Measurements from ENCODE around the gene POU2AF1. TPM values are rescaled to one million over a fixed set of nuclear protein-coding genes. Genes with fewer than 3 reads are reported as not detected.

POU2AF1 gene, protein sequence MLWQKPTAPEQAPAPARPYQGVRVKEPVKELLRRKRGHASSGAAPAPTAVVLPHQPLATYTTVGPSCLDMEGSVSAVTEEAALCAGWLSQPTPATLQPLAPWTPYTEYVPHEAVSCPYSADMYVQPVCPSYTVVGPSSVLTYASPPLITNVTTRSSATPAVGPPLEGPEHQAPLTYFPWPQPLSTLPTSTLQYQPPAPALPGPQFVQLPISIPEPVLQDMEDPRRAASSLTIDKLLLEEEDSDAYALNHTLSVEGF
- 194 TPM for polyA plus RNA-seq

DNA sequence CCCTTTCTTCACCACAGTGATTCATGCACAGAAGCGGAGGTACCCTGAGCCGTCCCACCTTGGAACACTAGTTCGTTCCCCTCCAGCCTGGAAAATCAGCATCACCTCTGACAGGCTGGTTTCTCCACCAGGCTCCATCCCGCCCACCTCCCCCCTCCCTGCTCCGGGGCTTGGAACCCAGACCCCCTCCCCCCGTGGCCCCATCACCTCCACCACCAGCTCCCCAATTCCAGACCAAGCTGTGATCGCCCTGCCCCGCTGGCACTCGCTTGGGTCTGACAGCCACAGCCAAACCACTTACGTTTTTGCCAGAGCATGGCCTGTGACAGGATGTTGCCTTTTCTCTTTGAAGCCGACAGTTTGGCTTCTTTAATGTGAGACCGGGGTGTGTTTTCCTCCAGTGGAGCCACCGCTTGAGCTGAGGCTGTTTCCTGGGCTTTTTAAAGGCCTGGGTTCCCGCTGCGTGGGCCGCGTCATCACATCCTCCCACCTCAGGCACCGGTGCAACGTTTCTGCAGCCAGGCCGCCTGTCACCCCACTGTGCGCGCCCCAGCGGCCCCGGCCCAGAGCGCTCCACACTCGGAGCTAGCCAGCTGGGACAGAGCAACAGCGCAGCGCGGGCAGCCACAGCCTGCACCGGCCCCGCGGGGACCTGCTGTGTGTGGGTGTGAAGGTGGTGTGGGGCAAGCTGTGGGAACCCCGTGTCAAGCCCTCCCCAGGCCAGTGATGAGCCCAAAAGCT is at the start of gene POU2AF1:
Gene POU2AF1, minus strand, starts transcription at position 415 of the 741 bp plus-strand sequence. Its CDS starts 98 bp downstream, at position 317.
- Mint-ChIP-seq H3K27me3 (no peaks in the 10 kb centered on the region), H3K27ac (peak within 1 kb of the TSS; percentile 99 to 100 (median 99)), H3K4me1 (peaks cover 44 to 55% (median 53%) of the 10 kb centered on the region in 3 donors), H3K36me3 (peaks cover 11% of the 10 kb centered on the region), H3K9me3 (no peaks in the 10 kb centered on the region), H3K4me3 (peak within 1 kb of the TSS; percentile 91 to 99 (median 96))

DNA sequence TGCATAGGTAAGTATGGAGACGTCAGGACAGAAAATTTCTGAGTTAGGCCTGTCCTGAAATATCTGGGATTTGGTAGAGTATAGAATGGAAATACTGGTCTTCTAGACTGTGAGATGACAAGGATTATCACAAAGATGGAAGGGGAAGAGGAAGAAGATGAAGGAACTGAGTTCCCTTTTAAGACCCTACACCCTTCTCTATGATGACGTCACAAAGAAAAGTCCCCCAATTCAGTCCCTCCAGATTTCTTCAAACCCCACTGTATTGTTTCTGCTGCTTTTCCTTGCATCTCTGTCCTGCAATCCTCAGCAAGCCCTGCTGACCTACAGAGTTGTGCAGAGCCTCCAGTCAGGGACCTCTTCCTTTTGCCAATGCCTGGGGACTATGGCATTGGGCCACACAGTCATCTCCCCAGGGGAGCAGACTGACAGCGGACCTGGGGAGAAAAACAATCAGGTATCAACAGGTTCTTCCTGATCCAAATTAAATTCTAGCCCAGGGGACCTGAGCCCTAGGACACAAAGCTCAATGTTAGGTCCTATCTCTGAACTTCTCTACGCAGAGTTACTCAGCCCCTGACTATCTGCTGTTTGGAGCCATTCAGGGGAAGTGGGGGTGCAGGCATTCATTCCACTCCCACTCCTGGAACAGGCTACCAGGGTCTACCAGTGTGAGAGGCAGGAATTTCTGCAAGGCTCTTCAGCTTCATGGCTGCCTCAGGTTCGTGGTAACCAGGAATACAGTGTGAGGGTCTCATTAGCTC is 49.2 kb upstream of the POU2AF1 start:
- H3K9me3 Mint-ChIP-seq: no peaks in the 10 kb centered on the region
- no peaks in the 10 kb centered on the region for H3K36me3 Mint-ChIP-seq
- peaks cover 6 to 9% (median 6%) of the 10 kb centered on the region in 3 donors for H3K4me1 Mint-ChIP-seq
- no peaks in the 10 kb centered on the region for H3K27me3 Mint-ChIP-seq
- no peak overlapping the region for H3K27ac Mint-ChIP-seq
- H3K4me3 Mint-ChIP-seq: no peak overlapping the region

DNA sequence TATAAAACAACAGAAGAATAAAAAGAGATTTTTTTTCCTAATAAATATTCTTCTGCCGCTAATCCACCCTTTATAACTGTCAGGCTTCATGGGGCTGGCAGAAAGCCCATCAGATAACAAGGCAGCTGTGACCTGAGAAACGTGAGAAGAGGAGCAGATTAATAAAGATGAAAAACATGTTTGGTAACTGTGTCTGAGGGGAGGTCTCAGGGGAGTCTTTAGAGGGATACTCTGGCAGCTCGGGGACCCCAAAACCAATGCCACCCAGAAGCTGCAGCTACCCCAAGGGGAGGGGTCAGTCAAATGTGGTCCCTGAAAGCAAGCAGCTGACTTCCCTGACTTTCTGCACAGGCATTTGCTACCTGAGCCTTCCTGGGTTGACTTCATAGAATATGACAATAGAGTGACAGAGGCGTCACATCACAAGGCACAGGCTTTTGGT is 48.4 kb upstream of the POU2AF1 start:
- H3K27ac Mint-ChIP-seq: no peak overlapping the region
- H3K4me1 Mint-ChIP-seq: peaks cover 14 to 17% (median 14%) of the 10 kb centered on the region in 3 donors
- peaks cover 2% of the 10 kb centered on the region for H3K36me3 Mint-ChIP-seq
- H3K4me3 Mint-ChIP-seq: no peak overlapping the region
- H3K9me3 Mint-ChIP-seq: no peaks in the 10 kb centered on the region
- H3K27me3 Mint-ChIP-seq: no peaks in the 10 kb centered on the region

DNA sequence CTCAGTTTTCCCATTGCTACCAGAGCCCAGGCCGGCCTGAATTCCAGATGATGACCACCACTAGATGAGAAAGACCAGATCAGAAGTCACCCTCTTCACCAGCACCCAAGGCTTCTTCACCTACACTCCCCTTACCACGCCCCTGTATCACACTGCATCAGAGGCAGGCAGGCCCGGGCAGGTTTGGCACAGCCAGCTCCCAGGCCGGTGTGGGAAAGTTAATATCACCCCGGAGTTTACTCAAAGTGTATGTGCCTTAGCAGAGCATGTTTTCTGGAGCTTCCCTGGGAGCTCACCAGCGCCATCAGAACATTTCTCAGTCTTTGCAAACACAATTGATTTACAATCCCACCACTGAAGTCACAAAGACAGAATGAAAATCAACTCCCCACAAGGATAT is 47.5 kb upstream of the POU2AF1 start:
- Mint-ChIP-seq H3K9me3 (no peaks in the 10 kb centered on the region), H3K27me3 (no peaks in the 10 kb centered on the region), H3K4me3 (no peak overlapping the region), H3K36me3 (peaks cover 2% of the 10 kb centered on the region), H3K27ac (no peak overlapping the region), H3K4me1 (peaks cover 17 to 24% (median 23%) of the 10 kb centered on the region in 3 donors)

DNA sequence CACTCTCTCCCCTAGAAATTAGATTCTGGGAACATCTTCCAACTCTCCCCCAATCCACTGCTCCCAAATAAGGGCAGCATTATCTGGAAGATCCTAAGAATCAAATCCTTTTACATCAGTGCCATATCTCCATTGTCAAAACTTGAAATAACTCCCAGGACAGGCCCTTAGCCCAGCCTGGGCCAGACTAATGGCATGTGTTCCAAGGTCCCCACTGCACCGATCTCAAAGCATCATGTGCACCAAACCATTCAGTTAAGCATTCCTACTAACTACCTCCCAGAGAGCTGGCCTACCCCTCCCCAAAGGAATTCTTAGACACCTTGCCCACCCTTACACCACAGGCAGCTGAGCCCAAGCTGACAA is 44.2 kb upstream of the POU2AF1 start:
- Mint-ChIP-seq H3K4me3 (peak overlapping the region in 2 of 4 donors; percentile 59 to 80), H3K36me3 (peaks cover 2% of the 10 kb centered on the region), H3K27ac (peak overlapping the region in 2 of 3 donors; percentile 50 to 84), H3K4me1 (peaks cover 20 to 50% (median 50%) of the 10 kb centered on the region in 3 donors), H3K27me3 (no peaks in the 10 kb centered on the region), H3K9me3 (no peaks in the 10 kb centered on the region)

DNA sequence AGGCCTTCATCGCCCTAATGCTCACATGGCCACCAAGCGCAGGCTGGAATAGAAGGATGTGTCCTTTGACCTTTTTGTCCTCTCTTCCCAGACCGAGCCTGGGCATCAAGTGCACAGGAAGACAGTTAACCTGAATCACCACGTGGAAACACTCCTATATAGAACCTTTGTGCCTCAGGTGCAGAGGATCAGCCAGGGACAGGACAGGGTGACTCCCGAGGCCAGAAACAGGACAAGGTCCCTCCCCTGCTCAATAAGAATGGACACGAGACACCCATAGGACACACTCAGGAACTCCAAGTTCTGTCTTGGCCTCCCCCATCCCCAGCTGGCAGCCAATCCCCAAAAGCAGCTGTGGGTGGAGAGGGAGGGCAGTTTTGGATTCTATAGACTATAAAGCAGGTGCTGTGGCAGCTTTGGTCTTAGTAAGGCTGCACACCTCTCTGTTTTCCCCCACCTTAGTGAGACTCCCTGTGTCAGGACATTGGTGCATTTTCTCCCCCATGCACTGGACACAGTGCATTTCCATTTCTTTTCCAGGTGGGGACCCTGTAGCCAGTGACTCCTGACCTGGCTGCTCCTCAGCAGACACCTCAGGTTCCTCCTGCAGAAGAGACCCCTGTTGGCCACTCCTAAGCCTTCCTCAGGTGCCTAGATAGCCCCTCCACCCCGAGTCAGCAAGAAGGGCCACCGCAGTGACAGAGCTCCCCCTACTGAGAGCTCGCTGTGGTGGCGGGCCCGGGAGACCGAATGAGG is 43.6 kb upstream of the POU2AF1 start:
- no peaks in the 10 kb centered on the region for H3K27me3 Mint-ChIP-seq
- no peaks in the 10 kb centered on the region for H3K9me3 Mint-ChIP-seq
- peaks cover 2% of the 10 kb centered on the region for H3K36me3 Mint-ChIP-seq
- H3K4me1 Mint-ChIP-seq: peaks cover 24 to 55% (median 54%) of the 10 kb centered on the region in 3 donors
- H3K27ac Mint-ChIP-seq: peak overlapping the region; percentile 50 to 84 (median 63)
- H3K4me3 Mint-ChIP-seq: peak overlapping the region; percentile 16 to 80 (median 65)

DNA sequence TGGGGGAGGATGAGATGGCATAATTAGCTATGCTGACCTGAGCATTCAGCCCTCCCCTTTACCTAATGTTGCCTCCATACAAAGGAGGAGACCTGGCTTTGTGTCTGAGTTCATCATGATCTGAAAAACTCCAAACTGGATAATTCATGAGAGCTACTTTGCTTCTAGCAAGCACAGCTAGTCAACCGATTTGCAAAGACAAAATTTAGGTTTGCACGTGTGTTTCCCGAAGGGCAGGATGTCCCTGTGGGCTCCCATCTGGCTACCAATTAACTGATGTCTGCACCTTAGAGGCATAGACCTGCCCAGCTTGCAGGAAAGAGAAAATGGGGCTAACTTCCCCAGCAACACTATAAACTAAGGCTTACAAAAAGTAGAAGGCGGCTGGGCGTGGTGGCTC is 42.2 kb upstream of the POU2AF1 start:
- Mint-ChIP-seq H3K27ac (peak overlapping the region; percentile 8 to 99 (median 97)), H3K27me3 (no peaks in the 10 kb centered on the region)

DNA sequence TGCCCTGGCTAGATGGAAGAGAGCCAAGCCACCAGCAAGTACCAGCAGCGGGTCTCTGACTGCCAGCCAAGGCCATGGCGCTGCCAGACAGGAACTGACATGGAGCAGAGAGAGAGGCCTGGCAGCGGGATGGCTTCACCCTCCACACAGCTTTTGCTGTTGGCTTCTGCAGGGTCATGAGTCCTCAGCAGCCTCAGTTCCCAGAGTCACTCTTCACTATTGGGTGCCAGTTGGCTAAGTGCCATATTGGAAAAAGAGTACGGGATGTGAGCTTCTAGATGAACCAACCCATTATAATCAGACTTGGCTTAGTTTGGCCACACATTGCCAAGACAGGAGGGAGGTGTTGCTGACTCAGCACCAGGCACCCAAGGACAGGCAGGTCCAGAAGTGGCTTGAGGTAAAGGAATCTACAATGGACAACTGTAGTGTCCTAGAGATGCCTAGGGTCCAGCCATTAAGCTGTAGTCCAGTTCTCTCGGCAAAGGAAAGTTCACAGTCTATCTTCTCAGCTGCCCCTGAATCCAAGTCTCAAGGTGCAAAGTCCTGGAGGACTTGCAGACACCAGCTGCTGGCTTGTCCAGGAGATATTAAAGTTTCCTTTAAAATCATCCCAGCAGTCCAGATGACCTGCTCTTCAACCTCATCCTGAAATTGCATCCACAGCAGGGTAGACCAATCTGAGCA is 40.7 kb upstream of the POU2AF1 start:
- Mint-ChIP-seq H3K4me1 (peaks cover 44 to 81% (median 80%) of the 10 kb centered on the region in 3 donors), H3K36me3 (peaks cover 2% of the 10 kb centered on the region), H3K27ac (peak overlapping the region; percentile 84 to 99 (median 97)), H3K27me3 (no peaks in the 10 kb centered on the region), H3K4me3 (peak overlapping the region in 3 of 4 donors; percentile 8 to 70 (median 69)), H3K9me3 (no peaks in the 10 kb centered on the region)

More for the DNA sequence above, 42.2 kb upstream of the POU2AF1 start:
- Mint-ChIP-seq H3K4me3 (peak overlapping the region in 1 of 4 donors; percentile 71), H3K4me1 (peaks cover 33 to 66% (median 66%) of the 10 kb centered on the region in 3 donors), H3K36me3 (peaks cover 2% of the 10 kb centered on the region), H3K9me3 (no peaks in the 10 kb centered on the region)

DNA sequence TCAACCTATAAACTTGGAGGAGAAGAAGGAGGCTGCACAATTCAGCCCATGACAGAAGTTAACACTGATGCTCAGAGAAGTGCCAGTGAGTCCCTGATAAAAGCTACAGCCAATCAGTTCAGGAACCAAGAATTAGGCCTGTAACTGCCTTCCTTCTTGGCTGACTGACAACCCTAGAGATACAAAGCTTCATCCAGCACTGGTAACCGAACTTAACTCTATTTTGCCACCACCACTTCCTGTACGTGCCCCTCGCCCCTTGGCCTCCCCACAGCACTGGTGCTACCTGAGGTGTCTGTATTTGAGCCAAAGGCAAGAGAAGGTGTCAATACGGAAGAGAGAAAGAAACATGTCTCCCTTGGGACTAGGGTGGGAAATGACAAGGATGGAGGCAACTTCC is 40.1 kb upstream of the POU2AF1 start:
- Mint-ChIP-seq H3K27me3 (no peaks in the 10 kb centered on the region), H3K4me3 (peak overlapping the region in 3 of 4 donors; percentile 8 to 70 (median 69)), H3K4me1 (peaks cover 50 to 87% (median 87%) of the 10 kb centered on the region in 3 donors)

DNA sequence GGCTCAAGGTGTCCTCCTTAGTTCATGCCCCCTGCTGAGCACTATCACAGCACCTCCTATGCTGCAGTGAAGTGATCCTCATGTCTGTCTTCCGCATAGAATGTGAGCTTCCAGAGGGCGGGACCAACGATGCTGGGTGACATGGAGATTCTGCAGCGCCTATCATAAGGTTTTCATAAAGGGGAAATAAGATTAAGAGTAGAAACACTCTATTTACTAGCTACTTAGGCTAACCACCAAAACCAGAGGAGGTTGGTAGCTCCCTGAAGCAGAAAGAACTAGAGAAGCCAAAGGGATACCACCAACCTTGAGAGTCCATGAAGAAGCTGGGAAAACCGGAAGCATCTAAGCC is 39.3 kb upstream of the POU2AF1 start:
- peak overlapping the region; percentile 54 to 85 (median 76) for H3K4me3 Mint-ChIP-seq
- peak overlapping the region; percentile 84 to 99 (median 97) for H3K27ac Mint-ChIP-seq
- no peaks in the 10 kb centered on the region for H3K9me3 Mint-ChIP-seq
- peaks cover 54 to 94% (median 93%) of the 10 kb centered on the region in 3 donors for H3K4me1 Mint-ChIP-seq
- H3K27me3 Mint-ChIP-seq: no peaks in the 10 kb centered on the region
- peaks cover 2% of the 10 kb centered on the region for H3K36me3 Mint-ChIP-seq

More for the DNA sequence above, 40.1 kb upstream of the POU2AF1 start:
- Mint-ChIP-seq H3K36me3 (peaks cover 2% of the 10 kb centered on the region), H3K9me3 (no peaks in the 10 kb centered on the region), H3K27ac (peak overlapping the region; percentile 84 to 99 (median 97))

DNA sequence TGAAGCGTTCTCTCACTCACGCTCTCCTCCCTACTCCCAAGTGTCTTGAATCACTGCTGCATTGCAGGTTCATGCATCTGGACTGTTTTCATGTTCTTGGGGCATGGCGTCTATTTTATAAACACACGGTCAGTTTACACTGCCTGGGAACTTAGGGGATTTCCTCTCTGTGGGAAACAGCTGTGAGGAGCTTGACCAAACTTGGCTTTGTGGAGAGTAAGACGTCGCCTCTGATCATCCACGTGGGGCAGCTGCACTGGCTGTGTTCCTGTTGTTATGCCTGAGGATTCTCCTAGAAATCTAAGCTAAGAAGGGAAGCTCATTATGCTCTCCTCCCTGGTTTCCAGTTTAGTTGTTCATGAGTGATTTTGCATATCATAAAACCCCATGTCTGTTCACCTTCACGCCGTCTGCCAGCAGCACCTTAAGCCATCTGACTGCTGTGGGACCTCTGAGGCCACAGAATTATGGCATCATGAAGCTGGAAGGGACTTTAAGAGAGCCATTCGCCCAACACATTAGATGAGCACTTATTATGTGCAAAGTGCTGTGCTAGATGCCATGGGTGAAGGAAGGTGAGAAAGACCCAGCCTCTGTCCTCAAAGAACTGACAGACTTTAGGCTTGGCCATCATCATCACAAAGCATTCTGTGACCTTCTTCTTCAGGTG is 38.8 kb upstream of the POU2AF1 start:
- H3K9me3 Mint-ChIP-seq: no peaks in the 10 kb centered on the region
- H3K4me3 Mint-ChIP-seq: peak overlapping the region; percentile 69 to 90 (median 83)
- H3K27me3 Mint-ChIP-seq: no peaks in the 10 kb centered on the region

DNA sequence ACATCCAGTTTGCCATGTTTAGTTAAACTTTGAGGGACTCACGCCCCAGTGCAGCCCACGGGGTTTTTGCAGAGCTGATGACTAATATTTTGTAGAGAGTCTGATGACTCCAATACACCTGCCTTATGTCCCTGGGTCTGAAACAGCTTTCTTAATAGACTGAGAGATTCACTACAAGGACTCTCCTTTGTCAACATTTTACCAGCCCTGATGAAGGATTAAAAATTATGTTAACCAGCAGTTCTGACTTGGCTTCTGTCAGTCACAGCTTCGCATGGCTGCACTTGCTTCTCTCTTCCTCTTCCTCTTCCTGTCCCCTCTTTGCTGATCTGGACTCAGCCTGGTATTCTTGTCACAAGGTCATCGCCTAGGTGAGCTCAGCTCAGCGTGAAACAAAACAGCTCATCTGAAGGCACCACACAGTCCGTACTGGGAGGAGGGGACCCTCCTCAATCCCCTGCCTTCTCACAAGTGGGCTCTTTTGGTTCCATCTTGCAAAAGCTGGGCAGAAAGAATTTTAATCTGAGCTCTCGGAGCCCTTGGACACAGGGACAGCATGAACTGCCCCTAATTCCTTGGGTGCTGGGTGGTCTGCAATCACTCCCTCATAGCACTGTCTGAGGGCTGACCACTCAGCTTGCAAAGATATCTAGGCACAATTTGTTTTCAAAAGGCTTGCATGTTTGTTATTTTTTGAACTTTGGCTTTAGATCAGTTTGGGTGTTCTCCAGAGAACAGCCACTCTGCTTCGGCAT is 38.1 kb upstream of the POU2AF1 start:
- H3K36me3 Mint-ChIP-seq: no peaks in the 10 kb centered on the region
- H3K4me3 Mint-ChIP-seq: peak overlapping the region; percentile 69 to 90 (median 83)
- H3K9me3 Mint-ChIP-seq: no peaks in the 10 kb centered on the region
- peak overlapping the region; percentile 84 to 99 (median 97) for H3K27ac Mint-ChIP-seq
- H3K27me3 Mint-ChIP-seq: no peaks in the 10 kb centered on the region
- H3K4me1 Mint-ChIP-seq: peaks cover 54 to 94% (median 92%) of the 10 kb centered on the region in 3 donors

More for the DNA sequence above, 38.8 kb upstream of the POU2AF1 start:
- Mint-ChIP-seq H3K4me1 (peaks cover 54 to 94% (median 92%) of the 10 kb centered on the region in 3 donors), H3K36me3 (peaks cover 1% of the 10 kb centered on the region), H3K27ac (peak overlapping the region; percentile 84 to 99 (median 97))
